ENCODE data around the gene PIMREG.
A peak's percentile ranks its signal among the peaks of the same experiment; 100 is the strongest.

PIMREG gene

DNA sequence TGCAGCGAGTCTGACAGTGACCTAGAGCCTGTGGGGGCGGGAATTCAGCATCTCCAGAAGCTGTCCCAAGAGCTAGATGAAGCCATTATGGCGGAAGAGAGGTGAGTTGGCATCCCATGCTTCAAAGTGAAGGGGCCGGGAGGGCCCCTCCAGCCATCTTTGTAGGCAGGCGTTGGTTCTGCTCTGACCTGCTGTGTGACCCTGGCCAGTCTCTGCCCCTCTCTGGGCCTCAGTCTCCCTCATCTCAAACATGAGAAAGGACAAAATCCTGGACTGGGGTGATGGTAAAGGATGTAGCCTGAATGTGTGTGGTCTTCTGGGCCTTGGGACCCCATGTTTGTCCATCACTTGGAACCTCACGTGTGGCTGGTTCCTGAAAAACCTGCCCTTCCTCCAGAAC lies 5.1 kb downstream of the PIMREG start:
- DNase-seq (ENCODE audit: insufficient read length, low spot score) (no peak), FAIRE-seq (no peak)
- TF ChIP-seq PAX5 (IDR thresholded peaks at IDR 0.05; ENCODE audit: insufficient read depth, low read length, severe bottlenecking): no peak
- TF ChIP-seq POLR2A (IDR thresholded peaks at IDR 0.05; ENCODE audit: low read depth, low read length): no peak
- no peak for TF ChIP-seq SPI1 (IDR thresholded peaks at IDR 0.05; ENCODE audit: low read depth, low read length)
- no peak for TF ChIP-seq TAF1 (IDR thresholded peaks at IDR 0.05; ENCODE audit: low read depth, low read length)
- no peak for TF ChIP-seq POLR2AphosphoS5 (IDR thresholded peaks at IDR 0.05; ENCODE audit: low read depth, low read length)
- no peak for TF ChIP-seq POU2F2 (IDR thresholded peaks at IDR 0.05; ENCODE audit: low read depth, low read length)

DNA sequence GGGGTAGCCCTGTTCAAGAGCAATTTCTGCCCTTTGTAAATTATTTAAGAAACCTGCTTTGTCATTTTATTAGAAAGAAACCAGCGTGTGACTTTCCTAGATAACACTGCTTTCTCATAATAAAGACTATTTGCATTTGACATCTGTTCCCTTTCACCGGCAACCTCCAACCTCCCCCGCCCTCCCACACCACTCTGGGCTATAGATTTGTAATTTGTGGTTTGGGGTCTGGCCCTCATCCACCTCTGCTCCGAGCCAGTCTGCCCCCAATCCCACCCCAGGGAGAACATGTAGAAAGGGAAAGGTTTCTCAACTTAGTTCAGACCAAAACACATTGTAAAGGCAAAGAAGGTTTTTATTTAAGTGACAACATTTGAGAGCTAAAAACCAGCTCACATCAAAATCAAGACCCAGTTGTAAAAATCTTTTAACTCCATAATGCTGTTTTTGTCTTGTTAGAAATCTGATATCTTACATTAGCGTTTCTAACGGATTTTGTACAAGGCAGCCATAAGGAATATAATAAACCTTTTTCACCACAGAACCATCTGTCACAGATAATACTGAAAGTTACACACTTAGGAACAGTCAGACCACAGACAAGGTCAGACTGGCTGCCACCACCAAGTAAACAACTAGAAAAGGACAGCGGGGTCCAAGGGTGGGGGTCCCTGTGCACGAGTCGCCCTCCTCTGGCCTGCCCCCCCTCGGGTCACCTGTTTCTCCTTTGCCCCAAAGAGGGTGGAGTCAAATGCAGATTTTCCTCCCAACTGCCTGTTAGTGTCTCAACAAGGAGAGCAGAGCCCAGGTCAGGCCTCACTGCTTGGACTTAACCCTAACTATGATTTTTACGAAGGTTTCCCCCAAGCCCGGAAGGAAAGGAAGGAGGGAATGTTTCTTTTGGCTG lies 6.9 kb downstream of the PIMREG start:
- TF ChIP-seq POLR2A (IDR thresholded peaks at IDR 0.05; ENCODE audit: low read depth, low read length): no peak
- TF ChIP-seq SPI1 (IDR thresholded peaks at IDR 0.05; ENCODE audit: low read depth, low read length): no peak
- no peak for TF ChIP-seq PAX5 (IDR thresholded peaks at IDR 0.05; ENCODE audit: insufficient read depth, low read length, severe bottlenecking)
- TF ChIP-seq POU2F2 (IDR thresholded peaks at IDR 0.05; ENCODE audit: low read depth, low read length): no peak; the same call in 1 of the 2 replicates
- no peak for TF ChIP-seq TAF1 (IDR thresholded peaks at IDR 0.05; ENCODE audit: low read depth, low read length)
- TF ChIP-seq POLR2AphosphoS5 (IDR thresholded peaks at IDR 0.05; ENCODE audit: low read depth, low read length): no peak
- DNase-seq (ENCODE audit: insufficient read length, low spot score) (no peak), FAIRE-seq (peak; percentile 69)

- peak; percentile 82 for FAIRE-seq
- no peak for DNase-seq (ENCODE audit: insufficient read length, low spot score)
- TF ChIP-seq POLR2AphosphoS5 (IDR thresholded peaks at IDR 0.05; ENCODE audit: low read depth, low read length): no peak
- TF ChIP-seq POLR2A (IDR thresholded peaks at IDR 0.05; ENCODE audit: low read depth, low read length): no peak
- no peak for TF ChIP-seq PAX5 (IDR thresholded peaks at IDR 0.05; ENCODE audit: insufficient read depth, low read length, severe bottlenecking)
- no peak for TF ChIP-seq TAF1 (IDR thresholded peaks at IDR 0.05; ENCODE audit: low read depth, low read length)
- TF ChIP-seq POU2F2 (IDR thresholded peaks at IDR 0.05; ENCODE audit: low read depth, low read length): no peak
- TF ChIP-seq SPI1 (IDR thresholded peaks at IDR 0.05; ENCODE audit: low read depth, low read length): no peak
These were observed 8.4 kb downstream of the PIMREG start for GRCh38 chr17:6452471-6453266.

DNA sequence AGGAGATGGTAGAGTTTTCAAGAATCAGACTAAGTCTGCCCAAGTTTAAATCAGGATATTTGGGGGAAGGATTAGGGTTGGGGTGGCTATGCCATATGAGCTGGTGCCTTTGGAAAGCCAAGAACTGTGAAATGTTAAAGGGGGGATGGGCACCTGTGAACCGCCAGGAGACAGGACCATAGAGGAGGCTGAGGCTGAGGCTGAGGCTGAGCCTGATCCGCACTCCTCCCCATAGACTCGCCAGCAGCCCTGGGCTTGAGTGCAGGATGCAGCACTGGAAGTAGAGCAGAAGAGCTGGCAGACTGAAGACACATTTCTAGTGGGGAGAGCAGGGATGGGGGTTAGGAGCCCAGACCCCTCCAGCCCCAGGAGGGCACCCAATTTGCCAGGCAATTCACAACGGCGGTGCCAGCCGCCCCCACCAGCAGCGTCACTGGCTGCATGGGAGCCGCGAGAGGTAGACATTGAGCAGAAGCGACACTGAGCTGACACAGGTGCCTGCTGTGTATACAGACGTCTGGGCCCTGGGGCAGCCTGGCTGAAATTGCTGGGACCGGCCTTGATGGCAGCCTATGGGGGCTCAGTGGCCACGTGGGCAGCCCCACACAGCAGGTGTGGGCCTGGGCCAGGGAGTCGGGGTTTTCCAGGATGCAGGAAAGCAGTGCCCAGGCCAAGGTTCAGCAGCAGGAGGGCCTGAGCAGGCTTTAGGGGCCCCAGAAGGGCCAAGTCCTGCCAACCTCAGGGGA lies 9.2 kb downstream of the PIMREG start:
- TF ChIP-seq POLR2AphosphoS5 (IDR thresholded peaks at IDR 0.05; ENCODE audit: low read depth, low read length): no peak
- no peak for TF ChIP-seq POLR2A (IDR thresholded peaks at IDR 0.05; ENCODE audit: low read depth, low read length)
- no peak for TF ChIP-seq TAF1 (IDR thresholded peaks at IDR 0.05; ENCODE audit: low read depth, low read length)
- TF ChIP-seq POU2F2 (IDR thresholded peaks at IDR 0.05; ENCODE audit: low read depth, low read length): no peak
- TF ChIP-seq SPI1 (IDR thresholded peaks at IDR 0.05; ENCODE audit: low read depth, low read length): no peak
- no peak for TF ChIP-seq PAX5 (IDR thresholded peaks at IDR 0.05; ENCODE audit: insufficient read depth, low read length, severe bottlenecking)
- no peak for DNase-seq (ENCODE audit: insufficient read length, low spot score)
- FAIRE-seq: no peak

GRCh38 chr17:6454495-6455320 lies 10.5 kb downstream of the PIMREG start:
- no peak for DNase-seq (ENCODE audit: insufficient read length, low spot score)
- TF ChIP-seq POU2F2 (IDR thresholded peaks at IDR 0.05; ENCODE audit: low read depth, low read length) (no peak), SPI1 (IDR thresholded peaks at IDR 0.05; ENCODE audit: low read depth, low read length) (no peak), POLR2AphosphoS5 (IDR thresholded peaks at IDR 0.05; ENCODE audit: low read depth, low read length) (no peak), TAF1 (IDR thresholded peaks at IDR 0.05; ENCODE audit: low read depth, low read length) (no peak), PAX5 (IDR thresholded peaks at IDR 0.05; ENCODE audit: insufficient read depth, low read length, severe bottlenecking) (no peak), POLR2A (IDR thresholded peaks at IDR 0.05; ENCODE audit: low read depth, low read length) (no peak)
- FAIRE-seq: no peak

GRCh38 chr17:6455321-6455705 lies 11.1 kb downstream of the PIMREG start:
- DNase-seq (ENCODE audit: insufficient read length, low spot score) (peak; percentile 60), FAIRE-seq (peak; percentile 26)
- no peak for TF ChIP-seq TAF1 (IDR thresholded peaks at IDR 0.05; ENCODE audit: low read depth, low read length)
- no peak for TF ChIP-seq POLR2A (IDR thresholded peaks at IDR 0.05; ENCODE audit: low read depth, low read length)
- TF ChIP-seq PAX5 (IDR thresholded peaks at IDR 0.05; ENCODE audit: insufficient read depth, low read length, severe bottlenecking): no peak
- TF ChIP-seq SPI1 (IDR thresholded peaks at IDR 0.05; ENCODE audit: low read depth, low read length): no peak
- TF ChIP-seq POLR2AphosphoS5 (IDR thresholded peaks at IDR 0.05; ENCODE audit: low read depth, low read length): no peak
- no peak for TF ChIP-seq POU2F2 (IDR thresholded peaks at IDR 0.05; ENCODE audit: low read depth, low read length)

GRCh38 chr17:6456321-6456720 lies 12.1 kb downstream of the PIMREG start:
- FAIRE-seq (no peak), DNase-seq (ENCODE audit: insufficient read length, low spot score) (no peak)
- no peak for TF ChIP-seq TAF1 (IDR thresholded peaks at IDR 0.05; ENCODE audit: low read depth, low read length)
- no peak for TF ChIP-seq POLR2AphosphoS5 (IDR thresholded peaks at IDR 0.05; ENCODE audit: low read depth, low read length)
- TF ChIP-seq POU2F2 (IDR thresholded peaks at IDR 0.05; ENCODE audit: low read depth, low read length): no peak
- TF ChIP-seq PAX5 (IDR thresholded peaks at IDR 0.05; ENCODE audit: insufficient read depth, low read length, severe bottlenecking): no peak
- no peak for TF ChIP-seq SPI1 (IDR thresholded peaks at IDR 0.05; ENCODE audit: low read depth, low read length)
- TF ChIP-seq POLR2A (IDR thresholded peaks at IDR 0.05; ENCODE audit: low read depth, low read length): no peak

All from GM12891 (cell line).